Measurements from ENCODE around the gene KCNH6.

GRCh38 chr17:63534816-63535455 is 11.8 kb downstream of the KCNH6 start:
- no peak for TF ChIP-seq CTCF (IDR thresholded peaks at IDR 0.05)
- TF ChIP-seq POLR2A (IDR thresholded peaks at IDR 0.05): no peak

Measured in body of pancreas (tissue), 4 donors.